Measurements from ENCODE around the gene PRPF18. TPM values are rescaled to one million over a fixed set of nuclear protein-coding genes. Genes with fewer than 3 reads are reported as not detected.

PRPF18 gene
- total and polyA plus RNA-seq, 9 donors, result 13.0 to 22.4 (median 18.2) TPM

- DNase-seq, result no peak
- 83 to 87% (median 84%) methylated on average over 20 of the region's 20 CpGs for WGBS, 3 donors
- H3K36me3 ChIP-seq, result no peaks in the 10 kb centered on the region
These were observed 88.2 kb downstream of the PRPF18 start for GRCh38 chr10:13674645-13675588.

GRCh38 chr10:13678101-13678843 is 91.5 kb downstream of the PRPF18 start:
- intact Hi-C loops (cut with DNase I), result no loop called here
- 96 to 97% (median 96%) methylated on average over 13 of the region's 13 CpGs for WGBS, 3 donors
- no peak overlapping the region for H3K27ac ChIP-seq
- no peaks in the 10 kb centered on the region for H3K4me1 ChIP-seq (ENCODE audit: insufficient read depth)
- no peaks in the 10 kb centered on the region for H3K27me3 ChIP-seq
- no peak for TF ChIP-seq CTCF (IDR thresholded peaks at IDR 0.05)
- TF ChIP-seq POLR2A (IDR thresholded peaks at IDR 0.05), result no peak
- no peak for TF ChIP-seq EP300 (IDR thresholded peaks at IDR 0.05)
- no peak for DNase-seq
- no peaks in the 10 kb centered on the region for H3K36me3 ChIP-seq
- H3K4me3 ChIP-seq, result no peak overlapping the region
- H3K9me3 ChIP-seq, result no peaks in the 10 kb centered on the region

More at GRCh38 chr10:13674645-13675588, 88.2 kb downstream of the PRPF18 start:
- no peak overlapping the region for H3K4me3 ChIP-seq
- intact Hi-C loops (cut with DNase I), result no loop called here
- no peak overlapping the region for H3K27ac ChIP-seq
- H3K9me3 ChIP-seq, result no peaks in the 10 kb centered on the region
- H3K27me3 ChIP-seq, result no peaks in the 10 kb centered on the region
- no peak for TF ChIP-seq POLR2A (IDR thresholded peaks at IDR 0.05)
- no peak for TF ChIP-seq CTCF (IDR thresholded peaks at IDR 0.05)
- TF ChIP-seq EP300 (IDR thresholded peaks at IDR 0.05), result no peak
- no peaks in the 10 kb centered on the region for H3K4me1 ChIP-seq (ENCODE audit: insufficient read depth)

Other genes starting within 250 kb of the PRPF18 start
- 10 to 100 TPM; 27.2 to 62.0 (median 50.6) TPM for gene SEPHS1, start 238.7 kb upstream of the PRPF18 start, total RNA-seq
- 10 to 100 TPM; 39.7 to 76.7 TPM for gene SEPHS1, start 238.7 kb upstream of the PRPF18 start, polyA plus RNA-seq
- 10 to 100 TPM; 14.4 to 34.7 (median 19.8) TPM for gene BEND7, start 58.0 kb upstream of the PRPF18 start, total RNA-seq
- 10 to 100 TPM in 1 of 2 donors, 1 to 10 TPM in 1; 9.9 to 22.6 TPM for gene BEND7, start 58.0 kb upstream of the PRPF18 start, polyA plus RNA-seq